CD4-positive, alpha-beta T cell (primary cell): ENCODE measurements around the gene E2F4. TPM values are rescaled to one million over a fixed set of nuclear protein-coding genes. Genes with fewer than 3 reads are reported as not detected.

Experiments used
- ATAC-seq: fragments of 200-7000 bp; cut with Tn5 transposase; one replicate; pipeline ENCODE4 v1.10.0; 2022; ENCODE audit warnings: mild to moderate bottlenecking; ENCODE audit not compliant: poor library complexity
- CTCF ChIA-PET: fragments of 350-600 bp; sonication (Branson Sonifier 250); formaldehyde crosslinking; loops from one replicate; lab custom pipeline; 2021; ENCODE audit warnings: antibody characterized with exemption, inconsistent platforms; lab: Charles Lee
- POLR2A ChIA-PET: fragments of 350-600 bp; sonication (Branson Sonifier 250); formaldehyde crosslinking; loops from one replicate; lab custom pipeline; 2021; ENCODE audit warnings: antibody characterized with exemption, inconsistent platforms; lab: Charles Lee
- DNase-seq, 14 experiments: peaks; one replicate each; pipeline ENCODE4 v3.0.0-alpha.2; 2013 to 2020; ENCODE audit warnings: mixed read lengths in 2 of 14
- H3K27ac ChIP-seq, 2 donors: one replicate each; pipeline versions ENCODE4 v1.5.1 to v1.7.0; 2013; ENCODE audit warnings: low read length in 2 of 2, low read depth in 1 of 2, mild to moderate bottlenecking in 1 of 2
- H3K27me3 ChIP-seq, 2 experiments: 1 replicate in 1 of 2; 2 replicates in 1 of 2; pipeline versions ENCODE4 v1.6.1 to v1.7.0; 2013; ENCODE audit warnings: low read length in 2 of 2, control low read depth in 1 of 2, mild to moderate bottlenecking in 1 of 2, moderate library complexity in 1 of 2; ENCODE audit not compliant: insufficient read depth in 2 of 2, control insufficient read depth in 1 of 2
- H3K36me3 ChIP-seq: one replicate; pipeline ENCODE4 v1.6.1; 2013; ENCODE audit warnings: low read length, control low read depth; ENCODE audit not compliant: insufficient read depth
- H3K4me1 ChIP-seq: one replicate; pipeline ENCODE4 v1.6.1; 2013; ENCODE audit warnings: low read length, control low read depth; ENCODE audit not compliant: insufficient read depth
- H3K4me3 ChIP-seq: one replicate; pipeline ENCODE4 v1.5.1; 2013; ENCODE audit warnings: mild to moderate bottlenecking, low read length, moderate library complexity
- H3K9me3 ChIP-seq, 2 experiments: 1 replicate in 1 of 2; 2 replicates in 1 of 2; pipeline versions ENCODE4 v1.6.1 to v1.7.0; 2013; ENCODE audit warnings: low read length in 2 of 2, mild to moderate bottlenecking in 2 of 2, control low read depth in 1 of 2, moderate library complexity in 1 of 2; ENCODE audit not compliant: control insufficient read depth in 1 of 2, insufficient read depth in 1 of 2
- H3K27ac Mint-ChIP-seq: one replicate; pipeline ENCODE4 v1.8.0; 2020; ENCODE audit warnings: mixed read lengths
- H3K27me3 Mint-ChIP-seq: one replicate; pipeline ENCODE4 v1.8.0; 2021; ENCODE audit warnings: mixed read lengths
- H3K36me3 Mint-ChIP-seq: one replicate; pipeline ENCODE4 v1.8.0; 2021; ENCODE audit warnings: low read depth, mixed read lengths
- H3K4me1 Mint-ChIP-seq: one replicate; pipeline ENCODE4 v1.8.0; 2021; ENCODE audit warnings: low read depth, mixed read lengths
- H3K4me3 Mint-ChIP-seq: one replicate; pipeline ENCODE4 v1.8.0; 2020; ENCODE audit warnings: mild to moderate bottlenecking, mixed read lengths
- H3K9me3 Mint-ChIP-seq: one replicate; pipeline ENCODE4 v1.8.0; 2020; ENCODE audit warnings: mixed read lengths
- CTCF ChIP-seq: fragments of 200-600 bp; IDR thresholded peaks from one replicate; pipeline ENCODE4 v1.8.0; 2022; ENCODE audit warnings: antibody characterized with exemption, mild to moderate bottlenecking
- intact Hi-C, 2 experiments: fragments of 100-400 bp; cut with DNase I in 1 of 2; cut with micrococcal nuclease in 1 of 2; formaldehyde crosslinking; loops; one replicate each; pipeline versions ENCODE4 v1.15.1 to v1.9.0; 2023 to 2025; cut with DNase I, micrococcal nuclease
- total RNA-seq, 174 experiments: library from RNA in 2 of 174; stranded (reverse) in 2 of 174; gene quantifications; one replicate each; pipeline ENCODE4 v1.2.3 and lab custom pipeline; 2021 to 2026

Gene E2F4
- total RNA-seq, 2 experiments from 2014 or later: 50.9 to 56.1 TPM

DNA sequence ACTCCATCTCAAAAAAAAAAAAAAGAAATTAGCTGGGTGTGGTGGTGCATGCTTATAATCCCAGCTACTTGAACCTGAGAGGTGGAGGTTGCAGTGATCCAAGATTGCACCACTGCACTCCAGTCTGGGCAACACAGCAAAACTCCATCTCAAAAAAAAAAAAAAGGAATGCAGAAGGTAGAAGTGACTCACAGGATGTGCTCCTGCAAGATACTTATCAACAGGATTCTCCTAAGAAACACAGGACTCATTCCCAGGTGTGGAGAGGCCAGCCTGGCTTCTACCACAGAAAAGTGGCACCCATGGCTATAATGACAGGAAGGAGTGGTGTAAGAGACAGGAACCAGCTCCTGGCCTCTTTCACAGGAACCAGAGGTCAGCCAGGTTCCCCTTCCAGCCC lies 20.8 kb downstream of the E2F4 start:
- H3K4me1 ChIP-seq: no peaks in the 10 kb centered on the region
- Mint-ChIP-seq H3K27ac (no peak overlapping the region), H3K36me3 (peaks cover 9% of the 10 kb centered on the region), H3K27me3 (no peaks in the 10 kb centered on the region), H3K4me3 (no peak overlapping the region), H3K9me3 (no peaks in the 10 kb centered on the region), H3K4me1 (no peaks in the 10 kb centered on the region)
- DNase-seq (no peak), ATAC-seq (no peak)
- no peaks in the 10 kb centered on the region for H3K27me3 ChIP-seq
- ChIA-PET CTCF (no interaction called here), POLR2A (no interaction called here)
- H3K36me3 ChIP-seq: peaks cover 10% of the 10 kb centered on the region
- no peak for TF ChIP-seq CTCF
- no peaks in the 10 kb centered on the region for H3K9me3 ChIP-seq
- H3K4me3 ChIP-seq: no peak overlapping the region
- H3K27ac ChIP-seq: no peak overlapping the region
- intact Hi-C loops: no loop called here

DNA sequence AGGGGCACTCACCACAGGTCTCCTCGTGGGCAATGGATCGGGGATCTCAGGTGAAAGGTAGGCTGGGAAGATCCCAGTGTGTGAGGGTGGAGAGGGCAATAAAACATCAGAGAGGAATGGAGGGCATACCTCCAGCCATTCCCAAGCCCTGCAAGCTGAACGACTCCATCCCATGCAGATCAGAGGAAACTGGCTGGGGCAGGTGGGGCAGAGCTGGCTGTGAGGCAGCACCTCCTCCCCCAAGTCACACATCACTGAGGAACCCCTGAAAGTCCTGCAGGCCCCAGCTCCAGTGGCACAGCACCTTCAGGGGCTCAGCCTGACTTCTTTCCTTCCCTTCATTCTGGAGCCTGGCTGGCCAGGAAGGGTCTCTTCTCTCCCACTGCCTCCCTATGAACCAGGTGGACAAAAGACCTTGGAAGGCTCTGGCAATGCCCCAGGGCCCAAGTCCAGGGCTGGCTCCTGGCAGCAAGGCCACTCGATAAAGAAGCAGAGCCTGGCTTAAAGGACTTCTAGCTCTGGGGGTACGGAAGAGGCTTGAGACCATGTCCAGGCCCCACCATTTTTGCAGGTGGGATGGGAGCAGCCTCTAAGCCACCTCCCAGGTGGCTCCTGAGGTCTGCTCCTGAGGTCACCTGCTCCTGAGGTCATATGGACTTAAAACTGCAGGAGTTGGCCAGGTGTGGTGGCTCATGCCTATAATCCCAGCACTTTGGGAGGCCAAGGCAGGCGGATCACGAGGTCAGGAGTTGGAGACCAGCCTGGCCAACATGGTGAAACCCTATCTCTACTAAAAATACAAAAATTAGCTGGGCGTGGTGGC lies 21.5 kb downstream of the E2F4 start:
- Mint-ChIP-seq H3K27me3 (no peaks in the 10 kb centered on the region), H3K36me3 (peaks cover 9% of the 10 kb centered on the region), H3K4me1 (no peaks in the 10 kb centered on the region), H3K4me3 (no peak overlapping the region), H3K27ac (no peak overlapping the region), H3K9me3 (no peaks in the 10 kb centered on the region)
- peaks cover 8% of the 10 kb centered on the region for H3K36me3 ChIP-seq
- intact Hi-C loops: no loop called here
- DNase-seq (no peak), ATAC-seq (no peak)
- POLR2A ChIA-PET: no interaction called here
- no peak overlapping the region for H3K4me3 ChIP-seq
- no peak overlapping the region for H3K27ac ChIP-seq
- H3K9me3 ChIP-seq: no peaks in the 10 kb centered on the region
- H3K27me3 ChIP-seq: no peaks in the 10 kb centered on the region
- H3K4me1 ChIP-seq: no peaks in the 10 kb centered on the region
- CTCF ChIA-PET: no interaction called here
- TF ChIP-seq CTCF: no peak

GRCh38 chr16:67215706-67216105 lies 23.8 kb downstream of the E2F4 start:
- TF ChIP-seq CTCF: no peak
- Histone ChIP-seq H3K4me3 (no peak overlapping the region), H3K27ac (no peak overlapping the region), H3K4me1 (no peaks in the 10 kb centered on the region), H3K36me3 (peaks cover 6% of the 10 kb centered on the region), H3K9me3 (no peaks in the 10 kb centered on the region), H3K27me3 (no peaks in the 10 kb centered on the region)
- Mint-ChIP-seq H3K9me3 (no peaks in the 10 kb centered on the region), H3K36me3 (peaks cover 9% of the 10 kb centered on the region), H3K27me3 (no peaks in the 10 kb centered on the region), H3K4me1 (no peaks in the 10 kb centered on the region), H3K27ac (no peak overlapping the region), H3K4me3 (no peak overlapping the region)
- ChIA-PET POLR2A (interaction anchor here (1.8 kb wide), 1 partner anchor 11 kb away, joined by 9 read pairs; the partner anchor contains the start of gene TMEM208), CTCF (no interaction called here)
- intact Hi-C loops: no loop called here
- no peak for DNase-seq
- ATAC-seq: no peak
